HCT116 (cell line): ENCODE data around the gene SLC50A1. TPM values are rescaled to one million over a fixed set of nuclear protein-coding genes. Genes with fewer than 3 reads are reported as not detected.

Experiments used
- ATAC-seq: fragments of 200-7000 bp; cut with Tn5 transposase; 2 replicates; pipeline ENCODE4 v1.9.1; 2020; ENCODE audit warnings: mild to moderate bottlenecking, moderate library complexity
- BruUV-seq: library from RNA; stranded (reverse); fragments of 400-500 nt; replicated peaks from 2 replicates; lab custom pipeline; 2021; lab: Mats Ljungman, UMichigan
- CTCF ChIA-PET: fragments of 300-600 bp; sonication (Branson Sonifier 250); formaldehyde crosslinking; loops from one replicate; lab custom pipeline; 2021; ENCODE audit warnings: antibody characterized with exemption; lab: Charles Lee
- POLR2A ChIA-PET: fragments of 300-600, 350-600 bp; sonication (Branson Sonifier 250); formaldehyde crosslinking; loops from one replicate; lab custom pipeline; 2021; ENCODE audit warnings: antibody characterized with exemption; lab: Charles Lee
- RAD21 ChIA-PET, 2 experiments: fragments of 300-600 bp; sonication (Branson Sonifier 250); formaldehyde crosslinking; loops; one replicate each; lab custom pipeline; 2023; ENCODE audit warnings: low total read pairs in 2 of 2; ENCODE audit not compliant: uncharacterized antibody in 2 of 2, unreplicated experiment in 2 of 2, low non-redundant PET in 1 of 2; lab: Charles Lee
- DNase-seq: peaks from one replicate; pipeline ENCODE4 v3.0.0-alpha.2; 2010; ENCODE audit warnings: low read depth, low spot score
- H2AFZ ChIP-seq: fragments of 200-600 bp; shearing (Covaris generic), sonication (generic); 2 replicates; pipeline ENCODE4 v1.6.1; 2017; ENCODE audit warnings: low read depth, mixed run types, mixed read lengths, antibody characterized with exemption, low read length; ENCODE audit not compliant: poor library complexity, severe bottlenecking
- H3K27ac ChIP-seq: 2 replicates; pipeline ENCODE4 v1.5.1; 2012; ENCODE audit warnings: low read depth, low read length
- H3K27me3 ChIP-seq: fragments of 200-600 bp; sonication (generic); 2 replicates; pipeline ENCODE4 v1.6.1; 2016; ENCODE audit warnings: mixed run types, low read length, mixed read lengths; ENCODE audit not compliant: insufficient read depth
- H3K36me3 ChIP-seq, 2 experiments: fragments of 200-500 bp in 1 of 2; fragments of 200-600 bp in 1 of 2; sonication (Bioruptor generic) in 1 of 2; sonication (generic) in 1 of 2; 2 replicates each; pipeline versions ENCODE4 v1.5.1 to v1.6.1; 2014 to 2016; ENCODE audit warnings: low read length in 2 of 2, inconsistent platforms in 1 of 2, mixed read lengths in 1 of 2, mixed run types in 1 of 2; ENCODE audit not compliant: insufficient read depth in 2 of 2, control insufficient read depth in 1 of 2
- H3K4me1 ChIP-seq, 2 experiments: fragments of 200-600 bp in 1 of 2; sonication (generic) in 1 of 2; 2 replicates each; pipeline versions ENCODE4 v1.5.1 to v1.6.1; 2012 to 2017; ENCODE audit warnings: low read length in 2 of 2, inconsistent platforms in 1 of 2, mild to moderate bottlenecking in 1 of 2, mixed read lengths in 1 of 2, mixed run types in 1 of 2, moderate library complexity in 1 of 2; ENCODE audit not compliant: insufficient read depth in 2 of 2, control insufficient read depth in 1 of 2
- H3K4me2 ChIP-seq: fragments of 200-600 bp; sonication (generic); 2 replicates; pipeline ENCODE4 v1.6.1; 2017; ENCODE audit warnings: mixed run types, low read length, mixed read lengths
- H3K4me3 ChIP-seq, 2 experiments: fragments of 200-600 bp in 1 of 2; sonication (generic) in 1 of 2; replicated peaks in 1 of 2; 2 replicates each; pipeline ENCODE4 v1.5.1; 2011 to 2016; ENCODE audit warnings: low read length in 2 of 2, control low read depth in 1 of 2, low read depth in 1 of 2, mild to moderate bottlenecking in 1 of 2, mixed read lengths in 1 of 2, mixed run types in 1 of 2
- H3K79me2 ChIP-seq: fragments of 200-600 bp; sonication (generic); 2 replicates; pipeline ENCODE4 v1.6.1; 2017; ENCODE audit warnings: mild to moderate bottlenecking, mixed run types, low read length, moderate library complexity, mixed read lengths; ENCODE audit not compliant: insufficient read depth
- H3K9ac ChIP-seq: fragments of 200-600 bp; sonication (generic); 2 replicates; pipeline ENCODE4 v1.6.1; 2016; ENCODE audit warnings: low read length, mixed read lengths
- H3K9me2 ChIP-seq: fragments of 200-600 bp; sonication (generic), shearing (Covaris generic); 2 replicates; pipeline ENCODE4 v1.6.1; 2017; ENCODE audit warnings: mixed run types, mild to moderate bottlenecking, moderate library complexity; ENCODE audit not compliant: insufficient read depth
- H3K9me3 ChIP-seq, 2 experiments: fragments of 200-500 bp in 1 of 2; fragments of 200-600 bp in 1 of 2; sonication (Bioruptor generic) in 1 of 2; sonication (generic) in 1 of 2; 2 replicates each; pipeline ENCODE4 v1.6.1; 2014 to 2017; ENCODE audit warnings: low read length in 2 of 2, mixed read lengths in 2 of 2, inconsistent platforms in 1 of 2, low read depth in 1 of 2, mild to moderate bottlenecking in 1 of 2, mixed run types in 1 of 2, moderate library complexity in 1 of 2; ENCODE audit not compliant: control insufficient read depth in 1 of 2, insufficient read depth in 1 of 2
- H4K20me1 ChIP-seq: fragments of 200-600 bp; sonication (generic), shearing (Covaris generic); 2 replicates; pipeline ENCODE4 v1.6.1; 2017; ENCODE audit warnings: mixed run types, mild to moderate bottlenecking, moderate library complexity; ENCODE audit not compliant: insufficient read depth
- POLR2AphosphoS5 ChIP-seq: IDR thresholded peaks from 2 replicates; pipeline ENCODE4 v1.6.1; 2011; ENCODE audit warnings: mild to moderate bottlenecking, low read depth, low read length, moderate library complexity
- TCF7L2 ChIP-seq: IDR thresholded peaks from 2 replicates; pipeline ENCODE4 v1.7.0; 2011; ENCODE audit warnings: borderline replicate concordance, inconsistent platforms; ENCODE audit not compliant: insufficient read depth, insufficient read length; ENCODE audit errors: extremely low read depth
- YY1 ChIP-seq: IDR thresholded peaks from 2 replicates; pipeline ENCODE4 v1.6.1; 2011; ENCODE audit warnings: low read length, low read depth, moderate library complexity, mild to moderate bottlenecking; ENCODE audit not compliant: insufficient replicate concordance; ENCODE audit errors: extremely low read depth
- intact Hi-C: fragments of 100-400 bp; cut with micrococcal nuclease; formaldehyde crosslinking; loops from 2 replicates; pipeline ENCODE4 v1.10.0; 2022
- total RNA-seq: library from RNA; stranded (reverse); gene quantifications from one replicate; pipeline ENCODE4 v1.2.1, GENCODE V29; 2021; ENCODE audit not compliant: unreplicated experiment
- TF ChIP-seq, protein P1 (sequence below), 3 experiments: fragments of 200-600 bp in 1 of 3; sonication (generic) in 1 of 3; IDR thresholded peaks in 2 of 3; conservative IDR thresholded peaks in 1 of 3; 2 replicates each; pipeline ENCODE4 v1.5.1; 2012 to 2017; ENCODE audit warnings: low read depth in 2 of 3, low read length in 2 of 3, antibody characterized with exemption in 1 of 3, borderline replicate concordance in 1 of 3, control low read depth in 1 of 3, mild to moderate bottlenecking in 1 of 3, mixed read lengths in 1 of 3, mixed run types in 1 of 3, moderate library complexity in 1 of 3; ENCODE audit not compliant: insufficient read depth in 1 of 3

SLC50A1 gene
- total RNA-seq, 1 experiment from 2014 or later, result 49.9 TPM

- DNase-seq, result no peak
- BruUV-seq, result TSS peak; percentile 64
- ChIA-PET RAD21 (interaction anchor here in 1 of 2 experiments (0.7 kb wide), 1 partner anchor 112 kb away, joined by 3 read pairs; no protein-coding TSS in a partner anchor), CTCF (interaction anchor here (1.2 to 3.5 kb wide), 4 partner anchors 37 to 44 kb away, joined by 3 to 13 read pairs (median 8); partner anchors contain the start of gene KRTCAP2), POLR2A (interaction anchor here (1.0 to 2.3 kb wide), 2 partner anchors 10 to 65 kb away, joined by 3 to 7 read pairs; no protein-coding TSS in a partner anchor)
- TF ChIP-seq POLR2AphosphoS5, result no peak
- TF ChIP-seq YY1, result peak; percentile 36
- peak; percentile 92 for TF ChIP-seq TCF7L2
- TF ChIP-seq, protein P1, sequence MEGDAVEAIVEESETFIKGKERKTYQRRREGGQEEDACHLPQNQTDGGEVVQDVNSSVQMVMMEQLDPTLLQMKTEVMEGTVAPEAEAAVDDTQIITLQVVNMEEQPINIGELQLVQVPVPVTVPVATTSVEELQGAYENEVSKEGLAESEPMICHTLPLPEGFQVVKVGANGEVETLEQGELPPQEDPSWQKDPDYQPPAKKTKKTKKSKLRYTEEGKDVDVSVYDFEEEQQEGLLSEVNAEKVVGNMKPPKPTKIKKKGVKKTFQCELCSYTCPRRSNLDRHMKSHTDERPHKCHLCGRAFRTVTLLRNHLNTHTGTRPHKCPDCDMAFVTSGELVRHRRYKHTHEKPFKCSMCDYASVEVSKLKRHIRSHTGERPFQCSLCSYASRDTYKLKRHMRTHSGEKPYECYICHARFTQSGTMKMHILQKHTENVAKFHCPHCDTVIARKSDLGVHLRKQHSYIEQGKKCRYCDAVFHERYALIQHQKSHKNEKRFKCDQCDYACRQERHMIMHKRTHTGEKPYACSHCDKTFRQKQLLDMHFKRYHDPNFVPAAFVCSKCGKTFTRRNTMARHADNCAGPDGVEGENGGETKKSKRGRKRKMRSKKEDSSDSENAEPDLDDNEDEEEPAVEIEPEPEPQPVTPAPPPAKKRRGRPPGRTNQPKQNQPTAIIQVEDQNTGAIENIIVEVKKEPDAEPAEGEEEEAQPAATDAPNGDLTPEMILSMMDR (IDR thresholded peaks at IDR 0.05 in 2 of 3, conservative IDR thresholded peaks at IDR 0.05 in 1 of 3; ENCODE audit: borderline replicate concordance in 1 of 3, insufficient read depth in 1 of 3, low read depth in 2 of 3, low read length in 2 of 3), result no peak
- intact Hi-C loops, result loop anchor here (2.0 kb wide), 1 partner anchor 34 kb away; no protein-coding TSS in a partner anchor
- H3K9me3 ChIP-seq, result no peaks in the 10 kb centered on the region
- peaks cover 10 to 25% of the 10 kb centered on the region in 2 experiments; a peak in 3 of 4 replicates for H3K36me3 ChIP-seq
- H3K9ac ChIP-seq, result peak overlapping the region; percentile 91
- H2AFZ ChIP-seq, result no peak overlapping the region
- H3K4me1 ChIP-seq, result peaks cover 36 to 83% of the 10 kb centered on the region in 2 experiments
- H4K20me1 ChIP-seq, result no peaks in the 10 kb centered on the region
- peak overlapping the region; percentile 99 for H3K4me2 ChIP-seq
- H3K9me2 ChIP-seq, result no peaks in the 10 kb centered on the region
- peak; percentile 33 for ATAC-seq
- no peaks in the 10 kb centered on the region for H3K27me3 ChIP-seq
- H3K27ac ChIP-seq, result peak overlapping the region; percentile 97
- peaks cover 41% of the 10 kb centered on the region for H3K79me2 ChIP-seq
- peak overlapping the region; percentile 70 to 97 for H3K4me3 ChIP-seq
Observed at GRCh38 chr1:155128755-155129473, 6.7 kb upstream of the SLC50A1 start.
